C4-2B (cell line): ENCODE data around the gene IFITM1.

Source experiments
- CTCF ChIP-seq: fragments of 450-650 bp; conservative IDR thresholded peaks from 2 replicates; pipeline ENCODE4 v1.5.1; 2017; ENCODE audit warnings: mild to moderate bottlenecking
- ZFX ChIP-seq: fragments of 450-650 bp; IDR thresholded peaks from 2 replicates; pipeline ENCODE4 v1.6.1; 2017

GRCh38 chr11:313304-313786 is 495 bp upstream of the IFITM1 start:
- TF ChIP-seq CTCF (no peak), ZFX (no peak; the same call in 1 of the 2 replicates)
